GM23338 (cell line): Measurements from ENCODE around the gene CSPG4. TPM values are rescaled to one million over a fixed set of nuclear protein-coding genes. Genes with fewer than 3 reads are reported as not detected.

Experiments used
- ATAC-seq: fragments of 200-7000 bp; cut with Tn5 transposase; 3 replicates; pipeline ENCODE4 v1.9.1; 2020
- DNase-seq: peaks from one replicate; pipeline ENCODE4 v3.0.0-alpha.2; 2015; ENCODE audit warnings: low spot score
- H2AFZ ChIP-seq: fragments of 200-600 bp; sonication (generic); 2 replicates; pipeline ENCODE4 v1.8.0; 2016; ENCODE audit warnings: antibody characterized with exemption, mild to moderate bottlenecking, moderate library complexity
- H3F3A ChIP-seq: fragments of 200-600 bp; sonication (generic); replicated peaks from 2 replicates; pipeline ENCODE4 v1.8.0; 2017; ENCODE audit warnings: antibody characterized with exemption, mixed run types, low read depth
- H3K27ac ChIP-seq: fragments of 200-600 bp; sonication (generic); 2 replicates; pipeline ENCODE4 v1.6.1; 2016; ENCODE audit warnings: low read depth
- H3K27me3 ChIP-seq: fragments of 200-600 bp; sonication (generic); 2 replicates; pipeline ENCODE4 v1.8.0; 2016; ENCODE audit warnings: mild to moderate bottlenecking, mixed run types, moderate library complexity; ENCODE audit not compliant: insufficient read depth
- H3K36me3 ChIP-seq: fragments of 200-600 bp; sonication (generic); 2 replicates; pipeline ENCODE4 v1.8.0; 2016; ENCODE audit warnings: mild to moderate bottlenecking; ENCODE audit not compliant: insufficient read depth
- H3K4me1 ChIP-seq: fragments of 200-600 bp; sonication (generic); 2 replicates; pipeline ENCODE4 v1.8.0; 2016; ENCODE audit warnings: mild to moderate bottlenecking, moderate library complexity; ENCODE audit not compliant: insufficient read depth
- H3K4me2 ChIP-seq: fragments of 200-600 bp; sonication (generic); 2 replicates; pipeline ENCODE4 v1.7.1; 2017; ENCODE audit warnings: mixed run types
- H3K4me3 ChIP-seq: fragments of 200-600 bp; sonication (generic); 2 replicates; pipeline ENCODE4 v1.6.1; 2016; ENCODE audit warnings: mixed run types
- H3K79me2 ChIP-seq: fragments of 200-600 bp; sonication (generic); replicated peaks from 2 replicates; pipeline ENCODE4 v1.8.0; 2017; ENCODE audit warnings: mild to moderate bottlenecking; ENCODE audit not compliant: insufficient read depth
- H3K9me2 ChIP-seq: fragments of 200-600 bp; sonication (generic); 2 replicates; pipeline ENCODE4 v1.8.0; 2017; ENCODE audit not compliant: insufficient read depth
- H4K20me1 ChIP-seq: fragments of 200-600 bp; sonication (generic); replicated peaks from 2 replicates; pipeline ENCODE4 v1.8.0; 2017; ENCODE audit warnings: mild to moderate bottlenecking; ENCODE audit not compliant: insufficient read depth
- H3K27ac Mint-ChIP-seq: 2 replicates; pipeline ENCODE4 v1.8.0; 2020; ENCODE audit warnings: inconsistent platforms, mild to moderate bottlenecking, moderate library complexity, mixed read lengths
- H3K27me3 Mint-ChIP-seq: 3 replicates; pipeline ENCODE4 v1.8.0; 2022; ENCODE audit warnings: low read depth, mild to moderate bottlenecking, moderate library complexity, mixed read lengths, inconsistent platforms; ENCODE audit not compliant: insufficient read depth, poor library complexity
- H3K36me3 Mint-ChIP-seq: 3 replicates; pipeline ENCODE4 v1.8.0; 2021; ENCODE audit warnings: low read depth, mild to moderate bottlenecking, inconsistent platforms, moderate library complexity, mixed read lengths
- H3K4me1 Mint-ChIP-seq: 3 replicates; pipeline ENCODE4 v1.8.0; 2020; ENCODE audit warnings: mild to moderate bottlenecking, inconsistent platforms, mixed read lengths
- H3K4me3 Mint-ChIP-seq: 3 replicates; pipeline ENCODE4 v1.8.0; 2021; ENCODE audit warnings: moderate library complexity, mild to moderate bottlenecking, inconsistent platforms, mixed read lengths
- H3K9me3 Mint-ChIP-seq: 3 replicates; pipeline ENCODE4 v1.8.0; 2020; ENCODE audit warnings: moderate library complexity, mild to moderate bottlenecking, inconsistent platforms, mixed read lengths
- CREB1 ChIP-seq: fragments of 250-450 bp; sonication (Bioruptor Pico); IDR thresholded peaks from 2 replicates; pipeline ENCODE4 v1.5.0; 2020; ENCODE audit warnings: low read depth, mild to moderate bottlenecking, moderate library complexity
- CTCF ChIP-seq, 2 experiments: fragments of 200-600 bp in 1 of 2; sonication (generic) in 1 of 2; conservative IDR thresholded peaks; 2 replicates each; pipeline versions ENCODE4 v1.5.1 to v1.6.1; 2016 to 2017; ENCODE audit warnings: antibody characterized with exemption in 2 of 2, low read depth in 2 of 2, mild to moderate bottlenecking in 2 of 2, moderate library complexity in 1 of 2
- ETS1 ChIP-seq: IDR thresholded peaks from 2 replicates; pipeline ENCODE4 v1.6.1; 2016; ENCODE audit warnings: antibody characterized with exemption
- EZH2 ChIP-seq: fragments of 200-600 bp; sonication (generic); IDR thresholded peaks from one replicate; pipeline ENCODE4 v1.8.0; 2017; ENCODE audit warnings: antibody characterized with exemption, mild to moderate bottlenecking, low read depth; ENCODE audit not compliant: unreplicated experiment
- EZH2phosphoT487 ChIP-seq: fragments of 200-600 bp; sonication (generic); IDR thresholded peaks from one replicate; pipeline ENCODE4 v1.8.1; 2018; ENCODE audit warnings: antibody characterized with exemption; ENCODE audit not compliant: unreplicated experiment
- JUNB ChIP-seq: IDR thresholded peaks from one replicate; pipeline ENCODE4 v1.6.1; 2016; ENCODE audit warnings: antibody characterized with exemption; ENCODE audit not compliant: unreplicated experiment
- NANOG ChIP-seq: IDR thresholded peaks from 2 replicates; pipeline ENCODE4 v1.6.1; 2016; ENCODE audit warnings: antibody characterized with exemption, borderline replicate concordance
- POLR2AphosphoS5 ChIP-seq: IDR thresholded peaks from 2 replicates; pipeline ENCODE4 v1.6.1; 2016; ENCODE audit warnings: antibody characterized with exemption, low read depth
- REST ChIP-seq: IDR thresholded peaks from one replicate; pipeline ENCODE4 v1.6.1; 2018; ENCODE audit warnings: antibody characterized with exemption; ENCODE audit not compliant: unreplicated experiment
- STAT1 ChIP-seq: IDR thresholded peaks from one replicate; pipeline ENCODE4 v1.6.1; 2016; ENCODE audit warnings: antibody characterized with exemption; ENCODE audit not compliant: unreplicated experiment
- ZNF114 ChIP-seq: fragments of 250-450 bp; sonication (Bioruptor Pico); IDR thresholded peaks from 2 replicates; pipeline ENCODE4 v1.5.0; 2020; ENCODE audit warnings: mild to moderate bottlenecking, moderate library complexity
- ZNF331 ChIP-seq: fragments of 250-450 bp; sonication (Bioruptor Pico); IDR thresholded peaks from 2 replicates; pipeline ENCODE4 v1.5.0; 2020; ENCODE audit warnings: low read depth, mild to moderate bottlenecking, moderate library complexity
- ZNF462 ChIP-seq: fragments of 250-450 bp; sonication (Bioruptor Pico); IDR thresholded peaks from 2 replicates; pipeline ENCODE4 v1.5.0; 2020; ENCODE audit warnings: mild to moderate bottlenecking, moderate library complexity
- polyA plus RNA-seq: library from polyadenylated mRNA; unstranded; fragments of >200 nt; fragmentation: Nextera tagmentation; extraction: Ambion mirVana; gene quantifications from 2 replicates; pipeline ENCODE4 v1.2.1, GENCODE V29; 2016
- total RNA-seq: library from RNA; depleted of rRNA; stranded (reverse); fragments of >200 nt; shearing (Covaris generic); gene quantifications from 2 replicates; pipeline ENCODE4 v1.2.3, GENCODE V29; 2014

Gene CSPG4
- total and polyA plus RNA-seq, 2 experiments from 2014 or later = 0.27 to 4.0 TPM

GRCh38 chr15:75745305-75745704 is 32.7 kb upstream of the CSPG4 start:
- Histone ChIP-seq H4K20me1 (no peaks in the 10 kb centered on the region), H3K79me2 (no peaks in the 10 kb centered on the region), H3K9me2 (no peaks in the 10 kb centered on the region), H3K4me1 (no peaks in the 10 kb centered on the region), H3K27me3 (peaks cover 2% of the 10 kb centered on the region; the same call in 1 of the 2 replicates), H3F3A (no peaks in the 10 kb centered on the region), H3K4me3 (no peak overlapping the region), H3K27ac (no peak overlapping the region), H3K4me2 (no peak overlapping the region), H2AFZ (no peak overlapping the region), H3K36me3 (no peaks in the 10 kb centered on the region)
- Mint-ChIP-seq H3K4me3 (no peak overlapping the region), H3K9me3 (peaks cover 28% of the 10 kb centered on the region), H3K27ac (no peak overlapping the region), H3K4me1 (0 out of 3 replicates have a peak, but pooled peaks cover 2% of the 10 kb centered on the region), H3K27me3 (peaks cover 6% of the 10 kb centered on the region), H3K36me3 (peaks cover 14% of the 10 kb centered on the region; the same call in 2 of the 3 replicates)
- DNase-seq = no peak
- no peak for ATAC-seq
- TF ChIP-seq EZH2 = no peak
- no peak for TF ChIP-seq ZNF331 (CRISPR knock-in tag)
- no peak for TF ChIP-seq STAT1
- no peak for TF ChIP-seq EZH2phosphoT487
- no peak for TF ChIP-seq POLR2AphosphoS5
- TF ChIP-seq NANOG = no peak
- no peak for TF ChIP-seq CTCF (conservative IDR thresholded peaks at IDR 0.05; ENCODE audit: low read depth in 2 of 2)
- TF ChIP-seq JUNB = no peak
- TF ChIP-seq ZNF114 (CRISPR knock-in tag) = no peak
- TF ChIP-seq REST = no peak
- TF ChIP-seq CREB1 (CRISPR knock-in tag) = no peak
- TF ChIP-seq ZNF462 (CRISPR knock-in tag) = no peak
- no peak for TF ChIP-seq ETS1
